HL-60 (cell line): ENCODE data around the gene FLNB.

ENCODE experiments used
- CTCF ChIP-seq: IDR thresholded peaks from one replicate; pipeline ENCODE4 v1.5.1; 2011; ENCODE audit warnings: low read length, control low read depth, inconsistent platforms; ENCODE audit not compliant: insufficient read depth
- GABPA ChIP-seq: IDR thresholded peaks from 2 replicates; pipeline ENCODE4 v1.6.1; 2012; ENCODE audit warnings: low read depth
- POLR2AphosphoS5 ChIP-seq: IDR thresholded peaks from 2 replicates; pipeline ENCODE4 v1.6.1; 2012; ENCODE audit warnings: low read depth
- REST ChIP-seq: IDR thresholded peaks from 2 replicates; pipeline ENCODE4 v1.6.1; 2012; ENCODE audit warnings: low read depth; ENCODE audit not compliant: insufficient replicate concordance

GRCh38 chr3:58157700-58158099 is 149.5 kb downstream of the FLNB start:
- TF ChIP-seq CTCF (no peak), POLR2AphosphoS5 (no peak), GABPA (no peak), REST (no peak)
